Neuronal stem cell (in vitro differentiated cells): ENCODE results near the gene FTCD.

Source experiments
- DNase-seq: peaks from one replicate; pipeline ENCODE4 v3.0.0-alpha.2; 2013; ENCODE audit warnings: low spot score
- H2AFZ ChIP-seq: one replicate; pipeline ENCODE4 v1.6.1; 2013; ENCODE audit warnings: mild to moderate bottlenecking, low read length, inconsistent platforms
- H2AK5ac ChIP-seq: 2 replicates; pipeline ENCODE4 v1.6.1; 2013; ENCODE audit warnings: low read depth, mild to moderate bottlenecking, inconsistent platforms, low read length, moderate library complexity, mixed read lengths
- H2BK120ac ChIP-seq: 2 replicates; pipeline ENCODE4 v1.6.1; 2013; ENCODE audit warnings: low read depth, mild to moderate bottlenecking, inconsistent platforms, low read length, moderate library complexity, mixed read lengths
- H2BK12ac ChIP-seq: one replicate; pipeline ENCODE4 v1.6.1; 2013; ENCODE audit warnings: low read length, inconsistent platforms
- H2BK15ac ChIP-seq: 2 replicates; pipeline ENCODE4 v1.6.1; 2013; ENCODE audit warnings: mild to moderate bottlenecking, low read length, inconsistent platforms, mixed read lengths
- H2BK5ac ChIP-seq: one replicate; pipeline ENCODE4 v1.6.1; 2013; ENCODE audit warnings: inconsistent platforms, mild to moderate bottlenecking, low read length, moderate library complexity
- H3K14ac ChIP-seq: one replicate; pipeline ENCODE4 v1.6.1; 2013; ENCODE audit warnings: low read length, inconsistent platforms
- H3K18ac ChIP-seq: 2 replicates; pipeline ENCODE4 v1.6.1; 2013; ENCODE audit warnings: low read length, inconsistent platforms
- H3K23ac ChIP-seq: 2 replicates; pipeline ENCODE4 v1.6.1; 2013; ENCODE audit warnings: low read depth, mild to moderate bottlenecking, mixed read lengths, low read length, inconsistent platforms; ENCODE audit not compliant: poor library complexity
- H3K27ac ChIP-seq: replicated peaks from 3 replicates; pipeline ENCODE4 v1.5.1; 2013; ENCODE audit warnings: low read length, inconsistent platforms
- H3K27me3 ChIP-seq, 3 experiments: 2 replicates each; pipeline ENCODE4 v1.6.1; 2013; ENCODE audit warnings: low read length in 3 of 3, mild to moderate bottlenecking in 2 of 3, inconsistent platforms in 1 of 3, low read depth in 1 of 3, mixed read lengths in 1 of 3, moderate library complexity in 1 of 3; ENCODE audit not compliant: control insufficient read depth in 3 of 3, insufficient read depth in 3 of 3
- H3K36me3 ChIP-seq, 2 donors: replicated peaks in 1 of 2; 2 replicates each; pipeline ENCODE4 v1.6.1; 2013; ENCODE audit warnings: low read length in 2 of 2; ENCODE audit not compliant: control insufficient read depth in 2 of 2, insufficient read depth in 2 of 2
- H3K4ac ChIP-seq: 2 replicates; pipeline ENCODE4 v1.6.1; 2013; ENCODE audit warnings: inconsistent platforms, mild to moderate bottlenecking, low read length, moderate library complexity
- H3K4me1 ChIP-seq, 2 donors: 1 replicate in 1 of 2; 2 replicates in 1 of 2; pipeline ENCODE4 v1.6.1; 2013; ENCODE audit warnings: low read length in 2 of 2, low read depth in 1 of 2; ENCODE audit not compliant: control insufficient read depth in 2 of 2, insufficient read depth in 1 of 2
- H3K4me2 ChIP-seq: one replicate; pipeline ENCODE4 v1.6.1; 2013; ENCODE audit warnings: mild to moderate bottlenecking, low read length, inconsistent platforms; ENCODE audit not compliant: insufficient read depth, poor library complexity, severe bottlenecking
- H3K4me3 ChIP-seq, 2 donors: 2 replicates each; pipeline ENCODE4 v1.5.1; 2013; ENCODE audit warnings: low read length in 2 of 2, mild to moderate bottlenecking in 2 of 2, inconsistent platforms in 1 of 2, moderate library complexity in 1 of 2
- H3K79me1 ChIP-seq: one replicate; pipeline ENCODE4 v1.6.1; 2013; ENCODE audit warnings: low read depth, mild to moderate bottlenecking, inconsistent platforms, low read length, moderate library complexity
- H3K9ac ChIP-seq: one replicate; pipeline ENCODE4 v1.6.1; 2013; ENCODE audit warnings: mild to moderate bottlenecking, low read depth, low read length, inconsistent platforms; ENCODE audit not compliant: poor library complexity
- H3K9me3 ChIP-seq, 2 donors: replicated peaks in 1 of 2; 2 replicates each; pipeline versions ENCODE3 to v1.6.1; 2013; ENCODE audit warnings: low read length in 2 of 2, mild to moderate bottlenecking in 2 of 2, inconsistent platforms in 1 of 2, low read depth in 1 of 2, mixed read lengths in 1 of 2, moderate library complexity in 1 of 2; ENCODE audit not compliant: control insufficient read depth in 2 of 2, insufficient read depth in 1 of 2
- H4K8ac ChIP-seq: one replicate; pipeline ENCODE4 v1.6.1; 2013; ENCODE audit warnings: low read depth, mild to moderate bottlenecking, inconsistent platforms, low read length, moderate library complexity
- H4K91ac ChIP-seq: one replicate; pipeline ENCODE4 v1.6.1; 2013; ENCODE audit warnings: low read length, low read depth, mild to moderate bottlenecking, inconsistent platforms; ENCODE audit not compliant: poor library complexity
- WGBS, 2 donors: extraction: QIAGEN DNeasy Blood & Tissue Kit; methylation state at CpG; one replicate each; pipeline ENCODE4 v1.1.7; 2013; ENCODE audit warnings: missing lambda C conversion rate in 2 of 2, mixed read lengths in 1 of 2; ENCODE audit not compliant: insufficient read length in 2 of 2, insufficient replicate concordance in 1 of 2; ENCODE audit errors: extremely low coverage in 2 of 2; 5-methylcytosine and 5-hydroxymethylcytosine counted together

The FTCD gene

DNA sequence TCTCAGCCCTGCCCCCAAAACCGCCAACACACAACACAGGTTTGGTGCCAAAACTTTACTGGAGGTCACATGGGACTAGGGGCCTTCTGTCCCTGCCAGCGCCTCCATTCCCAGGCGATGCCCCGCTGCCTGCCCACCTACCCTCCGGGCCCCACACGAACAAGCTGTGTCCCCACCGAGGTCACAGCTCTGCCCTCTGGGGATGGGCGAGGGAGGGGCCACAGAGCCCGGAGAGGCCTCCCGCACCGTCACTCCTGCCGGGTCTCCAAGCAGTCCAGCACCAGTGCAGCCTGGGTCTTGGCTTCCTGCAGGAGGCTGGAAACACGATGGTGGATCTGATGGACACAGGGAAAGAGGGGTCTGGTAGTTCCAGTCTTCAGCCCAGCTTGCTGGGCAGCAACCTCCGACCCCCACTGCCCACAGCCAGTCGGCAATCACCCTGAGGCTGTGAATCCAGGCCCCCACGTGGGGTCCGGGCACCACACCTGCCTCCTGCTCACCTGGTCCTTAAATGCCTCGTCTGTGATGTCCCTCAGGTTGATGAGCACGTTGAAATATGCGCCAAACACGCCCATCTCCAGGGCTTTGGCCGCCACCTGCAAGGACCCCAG lies 18.5 kb downstream of the FTCD start:
- Histone ChIP-seq H2BK5ac (no peak overlapping the region), H4K8ac (no peak overlapping the region), H3K79me1 (no peaks in the 10 kb centered on the region), H3K23ac (peak overlapping the region; percentile 91), H3K4me1 (peaks cover 5 to 7% of the 10 kb centered on the region in 2 donors), H2AK5ac (peak overlapping the region; percentile 93), H3K9me3 (peaks cover 0 to 3% of the 10 kb centered on the region in 2 donors), H3K18ac (peak overlapping the region; percentile 80), H3K36me3 (no peaks in the 10 kb centered on the region), H3K4ac (peak overlapping the region; percentile 41), H2BK120ac (peak overlapping the region; percentile 55), H2AFZ (peak overlapping the region; percentile 61), H4K91ac (no peak overlapping the region), H2BK15ac (peak overlapping the region; percentile 55), H3K4me3 (no peak overlapping the region), H3K14ac (peak overlapping the region; percentile 98), H3K4me2 (no peak overlapping the region), H3K9ac (peak overlapping the region; percentile 64), H3K27me3 (peaks cover 0 to 8% (median 6%) of the 10 kb centered on the region in 3 experiments), H3K27ac (no peak overlapping the region), H2BK12ac (peak overlapping the region; percentile 33)
- DNase-seq: no peak
- no CpG with 5 or more reads among the region's 22 CpGs for WGBS, 2 donors

DNA sequence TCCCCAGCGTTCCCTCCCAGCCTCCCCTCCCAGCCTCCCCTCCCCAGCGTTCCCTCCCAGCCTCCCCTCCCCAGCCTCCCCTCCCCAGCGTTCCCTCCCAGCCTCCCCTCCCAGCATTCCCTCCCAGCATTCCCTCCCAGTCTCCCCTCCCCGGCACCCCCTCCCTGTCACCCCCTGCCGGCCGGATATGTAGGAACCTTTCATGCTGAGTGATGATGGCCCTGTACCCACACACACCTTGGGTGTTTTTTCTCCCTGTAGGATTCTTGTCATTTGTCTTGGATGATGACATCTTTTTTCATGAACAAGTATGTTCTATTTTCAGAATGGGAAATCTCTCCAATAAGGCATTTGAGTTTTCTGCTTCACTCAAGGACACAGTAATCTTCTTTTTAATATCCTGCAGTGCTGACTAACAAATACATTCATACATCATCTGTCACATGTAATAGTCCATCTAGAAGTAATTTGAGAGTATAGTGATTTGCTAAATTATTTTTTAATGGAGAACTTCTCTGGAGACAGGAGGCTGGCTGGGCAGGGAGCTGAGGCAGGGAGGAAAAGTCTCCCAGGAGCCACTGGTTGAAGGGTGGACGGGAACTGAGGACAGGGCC lies 19.5 kb downstream of the FTCD start:
- H3K4me3 ChIP-seq: no peak overlapping the region
- no peak overlapping the region for H2BK5ac ChIP-seq
- no peak overlapping the region for H3K27ac ChIP-seq
- peak overlapping the region; percentile 30 for H3K9ac ChIP-seq
- no peaks in the 10 kb centered on the region for H3K79me1 ChIP-seq
- H3K18ac ChIP-seq: no peak overlapping the region
- no peak overlapping the region for H2BK15ac ChIP-seq
- H3K4ac ChIP-seq: no peak overlapping the region
- no peak overlapping the region for H4K91ac ChIP-seq
- no peak overlapping the region for H3K14ac ChIP-seq
- no peak overlapping the region for H2BK120ac ChIP-seq
- no peak overlapping the region for H2AFZ ChIP-seq
- H3K9me3 ChIP-seq: peaks cover 0 to 3% of the 10 kb centered on the region in 2 donors
- no peak overlapping the region for H2BK12ac ChIP-seq
- H3K4me1 ChIP-seq: peaks cover 5 to 7% of the 10 kb centered on the region in 2 donors
- H3K36me3 ChIP-seq: no peaks in the 10 kb centered on the region
- H3K23ac ChIP-seq: no peak overlapping the region
- H3K4me2 ChIP-seq: no peak overlapping the region
- H4K8ac ChIP-seq: no peak overlapping the region
- no peak for DNase-seq
- no CpG with 5 or more reads among the region's 7 CpGs for WGBS, 2 donors
- peaks cover 0 to 6% (median 4%) of the 10 kb centered on the region in 3 experiments for H3K27me3 ChIP-seq
- no peak overlapping the region for H2AK5ac ChIP-seq

DNA sequence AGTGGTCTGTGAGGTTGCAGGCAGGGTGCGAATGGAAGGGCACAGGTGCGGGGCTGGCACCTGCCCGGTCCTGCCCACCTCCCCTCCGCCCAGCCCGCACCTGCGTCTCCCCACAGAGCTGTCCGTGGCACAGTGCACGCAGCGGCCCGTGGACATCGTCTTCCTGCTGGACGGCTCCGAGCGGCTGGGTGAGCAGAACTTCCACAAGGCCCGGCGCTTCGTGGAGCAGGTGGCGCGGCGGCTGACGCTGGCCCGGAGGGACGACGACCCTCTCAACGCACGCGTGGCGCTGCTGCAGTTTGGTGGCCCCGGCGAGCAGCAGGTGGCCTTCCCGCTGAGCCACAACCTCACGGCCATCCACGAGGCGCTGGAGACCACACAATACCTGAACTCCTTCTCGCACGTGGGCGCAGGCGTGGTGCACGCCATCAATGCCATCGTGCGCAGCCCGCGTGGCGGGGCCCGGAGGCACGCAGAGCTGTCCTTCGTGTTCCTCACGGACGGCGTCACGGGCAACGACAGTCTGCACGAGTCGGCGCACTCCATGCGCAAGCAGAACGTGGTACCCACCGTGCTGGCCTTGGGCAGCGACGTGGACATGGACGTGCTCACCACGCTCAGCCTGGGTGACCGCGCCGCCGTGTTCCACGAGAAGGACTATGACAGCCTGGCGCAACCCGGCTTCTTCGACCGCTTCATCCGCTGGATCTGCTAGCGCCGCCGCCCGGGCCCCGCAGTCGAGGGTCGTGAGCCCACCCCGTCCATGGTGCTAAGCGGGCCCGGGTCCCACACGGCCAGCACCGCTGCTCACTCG lies 23.3 kb downstream of the FTCD start:
- H3K9me3 ChIP-seq: peaks cover 0 to 2% of the 10 kb centered on the region in 2 donors
- H3K23ac ChIP-seq: peak overlapping the region; percentile 95
- H3K18ac ChIP-seq: peak overlapping the region; percentile 83
- H3K27me3 ChIP-seq: no peaks in the 10 kb centered on the region
- H2AK5ac ChIP-seq: peak overlapping the region; percentile 96
- no peak overlapping the region for H2BK120ac ChIP-seq
- no peak overlapping the region for H4K8ac ChIP-seq
- H4K91ac ChIP-seq: no peak overlapping the region
- peak overlapping the region; percentile 53 for H2BK5ac ChIP-seq
- peak overlapping the region; percentile 93 for H3K4ac ChIP-seq
- H3K79me1 ChIP-seq: no peaks in the 10 kb centered on the region
- H2BK12ac ChIP-seq: peak overlapping the region; percentile 46
- WGBS, 2 donors: no CpG with 5 or more reads among the region's 85 CpGs
- H3K9ac ChIP-seq: no peak overlapping the region
- no peak overlapping the region for H3K4me2 ChIP-seq
- H3K4me1 ChIP-seq: peaks cover 3 to 11% of the 10 kb centered on the region in 2 donors
- H2BK15ac ChIP-seq: no peak overlapping the region
- no peak overlapping the region for H3K27ac ChIP-seq
- no peak for DNase-seq
- H2AFZ ChIP-seq: no peak overlapping the region
- H3K4me3 ChIP-seq: peak overlapping the region in 1 of 2 donors; percentile 62
- peak overlapping the region; percentile 89 for H3K14ac ChIP-seq
- H3K36me3 ChIP-seq: no peaks in the 10 kb centered on the region

DNA sequence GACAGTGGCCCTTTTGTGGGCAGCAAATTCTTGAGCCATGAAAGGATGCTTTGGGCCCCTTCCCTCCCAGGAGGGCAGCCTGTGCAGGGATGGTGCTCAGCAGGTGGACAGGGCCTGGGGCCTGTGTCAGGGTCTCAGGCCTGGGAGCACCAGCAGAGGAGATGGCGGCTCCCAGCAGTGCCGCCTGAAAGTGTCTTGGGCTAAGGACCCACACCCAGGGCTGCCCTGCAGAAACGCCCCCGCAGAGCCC lies 23.9 kb downstream of the FTCD start:
- Histone ChIP-seq H3K9ac (no peak overlapping the region), H2BK120ac (no peak overlapping the region), H3K4me2 (no peak overlapping the region), H3K4ac (no peak overlapping the region), H3K9me3 (peaks cover 0 to 2% of the 10 kb centered on the region in 2 donors), H2BK5ac (peak overlapping the region; percentile 53), H4K91ac (no peak overlapping the region), H2AFZ (no peak overlapping the region), H2BK12ac (no peak overlapping the region), H3K27ac (no peak overlapping the region), H3K4me1 (peaks cover 0 to 9% of the 10 kb centered on the region in 2 donors), H3K79me1 (no peaks in the 10 kb centered on the region), H3K27me3 (no peaks in the 10 kb centered on the region), H3K14ac (no peak overlapping the region), H3K4me3 (no peak overlapping the region), H4K8ac (no peak overlapping the region), H2AK5ac (peak overlapping the region; percentile 96), H3K36me3 (no peaks in the 10 kb centered on the region), H2BK15ac (no peak overlapping the region), H3K18ac (peak overlapping the region; percentile 83), H3K23ac (peak overlapping the region; percentile 95)
- no peak for DNase-seq
- WGBS, 2 donors: no CpG with 5 or more reads among the region's 4 CpGs
